ENCODE results near the gene KATNAL1. TPM values are rescaled to one million over a fixed set of nuclear protein-coding genes. Genes with fewer than 3 reads are reported as not detected.

KATNAL1 gene
- total and polyA plus RNA-seq, 2 experiments from 2014 or later: 2.1 to 9.8 TPM

DNA sequence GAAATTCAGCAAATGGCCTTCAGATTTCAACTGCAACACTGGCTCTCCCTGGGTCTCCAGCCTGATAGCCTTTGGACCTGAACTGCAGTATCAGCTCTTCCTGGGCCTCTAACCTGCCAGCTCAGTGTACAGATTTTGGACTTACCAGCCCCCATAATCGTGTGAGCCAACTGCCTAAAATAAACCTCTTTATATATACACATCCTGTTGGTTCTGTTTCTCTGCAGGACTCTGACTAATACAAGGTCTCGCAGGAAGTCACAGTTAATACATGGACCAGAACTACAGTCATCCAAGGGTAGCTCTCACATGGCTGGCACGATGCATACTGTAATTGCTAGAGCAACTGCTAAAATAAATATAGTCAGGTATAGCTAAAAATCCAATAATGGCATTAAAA lies 85.1 kb downstream of the KATNAL1 start:
- H3K9me3 ChIP-seq (ENCODE audit: low read depth): peaks cover 5% of the 10 kb centered on the region
- no peak overlapping the region for H3K4me2 ChIP-seq
- H3K4me3 ChIP-seq: no peak overlapping the region
- no peaks in the 10 kb centered on the region for H3K27me3 ChIP-seq
- TF ChIP-seq, protein P1, sequence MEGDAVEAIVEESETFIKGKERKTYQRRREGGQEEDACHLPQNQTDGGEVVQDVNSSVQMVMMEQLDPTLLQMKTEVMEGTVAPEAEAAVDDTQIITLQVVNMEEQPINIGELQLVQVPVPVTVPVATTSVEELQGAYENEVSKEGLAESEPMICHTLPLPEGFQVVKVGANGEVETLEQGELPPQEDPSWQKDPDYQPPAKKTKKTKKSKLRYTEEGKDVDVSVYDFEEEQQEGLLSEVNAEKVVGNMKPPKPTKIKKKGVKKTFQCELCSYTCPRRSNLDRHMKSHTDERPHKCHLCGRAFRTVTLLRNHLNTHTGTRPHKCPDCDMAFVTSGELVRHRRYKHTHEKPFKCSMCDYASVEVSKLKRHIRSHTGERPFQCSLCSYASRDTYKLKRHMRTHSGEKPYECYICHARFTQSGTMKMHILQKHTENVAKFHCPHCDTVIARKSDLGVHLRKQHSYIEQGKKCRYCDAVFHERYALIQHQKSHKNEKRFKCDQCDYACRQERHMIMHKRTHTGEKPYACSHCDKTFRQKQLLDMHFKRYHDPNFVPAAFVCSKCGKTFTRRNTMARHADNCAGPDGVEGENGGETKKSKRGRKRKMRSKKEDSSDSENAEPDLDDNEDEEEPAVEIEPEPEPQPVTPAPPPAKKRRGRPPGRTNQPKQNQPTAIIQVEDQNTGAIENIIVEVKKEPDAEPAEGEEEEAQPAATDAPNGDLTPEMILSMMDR (IDR thresholded peaks at IDR 0.05; ENCODE audit: poor library complexity): no peak
- TF ChIP-seq EZH2 (IDR thresholded peaks at IDR 0.05; ENCODE audit: borderline replicate concordance) (no peak), EZH2phosphoT487 (IDR thresholded peaks at IDR 0.05; ENCODE audit: low read depth, severe bottlenecking, unreplicated experiment) (no peak)
- no peaks in the 10 kb centered on the region for H3K4me1 ChIP-seq (ENCODE audit: insufficient read depth)
- H3K27ac ChIP-seq: no peak overlapping the region
- no peaks in the 10 kb centered on the region for H3K36me3 ChIP-seq (replicated peaks; ENCODE audit: insufficient read depth, low read depth)
- 98% methylated on average over 3 of the region's 3 CpGs for WGBS (ENCODE audit: low lambda C conversion rate, missing lambda C conversion rate)
- H3K9me2 ChIP-seq (replicated peaks; ENCODE audit: insufficient read depth): no peaks in the 10 kb centered on the region
- H3K79me2 ChIP-seq: no peaks in the 10 kb centered on the region
- H4K20me1 ChIP-seq (ENCODE audit: insufficient read depth, poor library complexity, severe bottlenecking): no peaks in the 10 kb centered on the region
- no peak overlapping the region for H2AFZ ChIP-seq
- no peak for DNase-seq (ENCODE audit: low spot score)

DNA sequence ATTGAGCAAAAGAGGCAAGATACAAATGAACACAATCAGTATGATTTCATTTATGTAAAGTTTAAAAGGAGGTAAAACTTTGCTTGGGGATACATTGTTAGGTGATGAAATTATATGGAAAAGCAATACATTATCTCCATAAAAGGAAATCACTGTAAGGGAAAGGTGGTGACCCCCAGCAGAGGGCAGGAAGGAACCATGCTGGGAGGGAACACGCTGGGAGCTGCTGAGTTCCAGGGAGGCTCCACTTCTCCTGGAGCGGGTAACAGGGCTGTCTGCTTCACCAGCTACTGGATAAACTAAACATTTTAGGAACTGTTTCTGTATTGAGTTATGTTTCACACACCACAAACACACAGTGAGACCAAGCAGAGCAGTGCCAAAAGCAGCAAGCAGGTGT lies 91.2 kb downstream of the KATNAL1 start:
- no peak overlapping the region for H3K4me3 ChIP-seq
- no peak overlapping the region for H3K4me2 ChIP-seq
- no peaks in the 10 kb centered on the region for H3K36me3 ChIP-seq (replicated peaks; ENCODE audit: insufficient read depth, low read depth)
- H3K27me3 ChIP-seq: no peaks in the 10 kb centered on the region
- H3K9me3 ChIP-seq (ENCODE audit: low read depth): no peaks in the 10 kb centered on the region
- DNase-seq (ENCODE audit: low spot score): no peak
- H4K20me1 ChIP-seq (ENCODE audit: insufficient read depth, poor library complexity, severe bottlenecking): no peaks in the 10 kb centered on the region
- no peaks in the 10 kb centered on the region for H3K4me1 ChIP-seq (ENCODE audit: insufficient read depth)
- 75% methylated on average over 2 of the region's 2 CpGs for WGBS (ENCODE audit: low lambda C conversion rate, missing lambda C conversion rate)
- no peaks in the 10 kb centered on the region for H3K9me2 ChIP-seq (replicated peaks; ENCODE audit: insufficient read depth)
- TF ChIP-seq, protein P1 (IDR thresholded peaks at IDR 0.05; ENCODE audit: poor library complexity): no peak
- TF ChIP-seq EZH2 (IDR thresholded peaks at IDR 0.05; ENCODE audit: borderline replicate concordance): no peak
- TF ChIP-seq EZH2phosphoT487 (IDR thresholded peaks at IDR 0.05; ENCODE audit: low read depth, severe bottlenecking, unreplicated experiment): no peak
- H3K27ac ChIP-seq: no peak overlapping the region
- H2AFZ ChIP-seq: no peak overlapping the region
- no peaks in the 10 kb centered on the region for H3K79me2 ChIP-seq

DNA sequence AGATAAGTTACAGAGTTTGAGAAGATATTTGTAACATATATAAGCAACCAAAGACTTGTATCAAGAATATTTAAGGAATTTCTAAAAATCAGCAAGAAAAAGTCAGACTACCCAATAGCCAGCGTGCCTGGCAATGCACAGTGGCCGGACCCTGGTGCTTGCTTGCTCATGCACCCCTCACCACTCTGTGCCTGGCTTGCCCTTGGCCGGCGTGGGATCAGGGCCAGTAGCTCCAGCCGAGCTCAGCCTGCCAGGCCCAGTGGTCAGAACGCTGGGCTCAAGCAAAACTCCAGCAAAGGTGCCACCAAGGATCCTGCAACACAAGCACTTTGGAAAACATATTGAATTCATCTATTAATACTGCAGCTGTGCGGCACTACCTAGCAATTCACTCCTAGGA lies 95.1 kb downstream of the KATNAL1 start:
- 97% methylated on average over 7 of the region's 7 CpGs for WGBS (ENCODE audit: low lambda C conversion rate, missing lambda C conversion rate)

More for the DNA sequence above, 95.1 kb downstream of the KATNAL1 start:
- DNase-seq (ENCODE audit: low spot score): no peak
- Histone ChIP-seq H3K4me2 (no peak overlapping the region), H3K27ac (no peak overlapping the region), H4K20me1 (ENCODE audit: insufficient read depth, poor library complexity, severe bottlenecking) (no peaks in the 10 kb centered on the region), H3K36me3 (replicated peaks; ENCODE audit: insufficient read depth, low read depth) (no peaks in the 10 kb centered on the region), H2AFZ (no peak overlapping the region), H3K4me3 (no peak overlapping the region), H3K79me2 (no peaks in the 10 kb centered on the region), H3K27me3 (no peaks in the 10 kb centered on the region), H3K4me1 (ENCODE audit: insufficient read depth) (no peaks in the 10 kb centered on the region), H3K9me3 (ENCODE audit: low read depth) (no peaks in the 10 kb centered on the region), H3K9me2 (replicated peaks; ENCODE audit: insufficient read depth) (no peaks in the 10 kb centered on the region)
- TF ChIP-seq EZH2phosphoT487 (IDR thresholded peaks at IDR 0.05; ENCODE audit: low read depth, severe bottlenecking, unreplicated experiment) (no peak), EZH2 (IDR thresholded peaks at IDR 0.05; ENCODE audit: borderline replicate concordance) (no peak)
- TF ChIP-seq, protein P1 (IDR thresholded peaks at IDR 0.05; ENCODE audit: poor library complexity): no peak
